ENCODE data around the gene ZBTB21. TPM values are rescaled to one million over a fixed set of nuclear protein-coding genes. Genes with fewer than 3 reads are reported as not detected.

Gene ZBTB21
- total RNA-seq, 1 donor from 2014 or later: 38.1 TPM

DNA sequence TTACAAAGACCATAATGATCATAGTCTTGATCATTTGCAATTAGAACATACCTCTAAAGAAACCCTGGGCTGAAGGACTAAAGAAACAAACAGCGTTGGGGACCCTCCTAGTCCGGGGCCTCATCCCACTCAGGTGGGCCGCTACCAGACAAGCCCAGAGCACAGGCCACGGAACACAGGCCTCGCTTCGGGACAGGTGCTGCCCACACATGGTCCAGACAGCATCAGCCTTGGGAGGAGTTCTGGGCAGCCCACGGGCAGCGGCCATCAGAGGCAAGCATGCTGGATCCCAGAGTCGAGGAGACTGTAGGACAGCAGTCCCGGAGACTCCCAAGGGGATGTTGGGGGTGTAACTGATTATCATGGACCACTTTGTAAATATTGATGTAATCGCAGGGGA lies 61.3 kb downstream of the ZBTB21 start:
- H3K36me3 Mint-ChIP-seq (ENCODE audit: low read depth): no peaks in the 10 kb centered on the region
- peaks cover 7% of the 10 kb centered on the region for H3K4me1 Mint-ChIP-seq

DNA sequence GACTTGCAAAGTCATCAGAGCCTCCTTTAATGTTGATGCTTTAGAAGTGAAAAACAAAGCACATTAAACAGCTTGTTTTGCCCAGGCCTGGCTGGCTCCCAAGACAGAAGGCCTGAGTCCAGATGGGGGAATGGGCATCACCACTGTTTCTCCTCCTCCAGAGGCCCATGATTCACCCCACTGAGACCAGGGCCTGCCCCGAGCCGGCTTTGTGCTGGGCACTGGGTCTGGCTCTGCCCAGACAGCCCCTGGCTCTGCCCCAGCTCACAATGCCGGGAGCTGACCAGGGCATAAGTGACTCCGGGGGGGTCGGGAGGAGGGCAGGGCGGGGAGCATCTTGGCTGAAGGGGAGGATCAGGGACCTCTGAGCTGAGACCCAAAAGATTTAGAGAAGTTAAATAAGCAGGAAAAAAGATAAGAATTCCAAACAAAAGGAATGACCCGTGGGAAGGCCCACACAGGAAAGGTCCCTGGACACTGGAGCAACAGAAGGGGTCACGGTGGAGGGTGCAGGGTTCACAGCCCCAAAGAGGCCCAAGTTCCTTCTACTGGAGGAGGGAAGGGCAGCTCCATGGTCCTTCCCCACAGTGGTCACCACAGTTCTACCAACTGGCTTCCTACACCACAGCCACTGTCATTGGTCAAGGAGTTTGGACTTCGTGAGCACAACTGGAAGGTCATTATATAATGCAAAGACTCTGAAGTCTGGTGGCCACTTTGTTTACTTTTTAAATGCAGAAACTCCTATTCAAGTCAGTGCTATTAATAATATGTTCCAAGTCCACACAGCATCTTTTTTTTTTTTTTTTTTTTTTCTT lies 61.9 kb downstream of the ZBTB21 start:
- no peaks in the 10 kb centered on the region for H3K9me3 Mint-ChIP-seq
- intact Hi-C loops (cut with micrococcal nuclease): no loop called here
- no peak for DNase-seq
- H3K36me3 Mint-ChIP-seq (ENCODE audit: low read depth): no peaks in the 10 kb centered on the region
- H3K4me1 Mint-ChIP-seq: peaks cover 7% of the 10 kb centered on the region
- H3K27me3 Mint-ChIP-seq: peaks cover 15% of the 10 kb centered on the region
- H3K4me3 Mint-ChIP-seq: no peak overlapping the region
- H3K27ac Mint-ChIP-seq: no peak overlapping the region

More for the DNA sequence above, 61.3 kb downstream of the ZBTB21 start:
- H3K27me3 Mint-ChIP-seq: peaks cover 15% of the 10 kb centered on the region
- no peak for DNase-seq
- no peaks in the 10 kb centered on the region for H3K9me3 Mint-ChIP-seq
- H3K4me3 Mint-ChIP-seq: no peak overlapping the region
- intact Hi-C loops (cut with micrococcal nuclease): no loop called here
- no peak overlapping the region for H3K27ac Mint-ChIP-seq

DNA sequence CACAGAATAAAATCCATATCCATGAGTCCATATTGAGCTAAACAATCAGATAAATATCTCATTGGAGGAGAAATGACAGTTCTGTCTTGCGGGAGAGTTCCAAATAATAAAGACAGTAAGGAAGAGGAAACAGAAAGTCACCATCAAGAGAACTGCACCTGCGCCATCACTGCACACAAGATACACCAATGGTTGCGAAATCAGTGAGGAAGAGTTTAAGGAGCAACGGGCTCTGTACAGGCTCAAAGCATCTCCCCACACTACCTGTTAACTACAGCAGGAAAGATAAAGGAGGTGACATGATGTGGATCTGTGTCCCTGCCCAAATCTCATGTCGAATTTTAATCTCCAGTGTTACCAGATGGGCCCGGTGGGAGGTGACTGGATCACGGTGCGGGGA lies 64.2 kb downstream of the ZBTB21 start:
- Mint-ChIP-seq H3K27me3 (no peaks in the 10 kb centered on the region), H3K4me1 (no peaks in the 10 kb centered on the region)

DNA sequence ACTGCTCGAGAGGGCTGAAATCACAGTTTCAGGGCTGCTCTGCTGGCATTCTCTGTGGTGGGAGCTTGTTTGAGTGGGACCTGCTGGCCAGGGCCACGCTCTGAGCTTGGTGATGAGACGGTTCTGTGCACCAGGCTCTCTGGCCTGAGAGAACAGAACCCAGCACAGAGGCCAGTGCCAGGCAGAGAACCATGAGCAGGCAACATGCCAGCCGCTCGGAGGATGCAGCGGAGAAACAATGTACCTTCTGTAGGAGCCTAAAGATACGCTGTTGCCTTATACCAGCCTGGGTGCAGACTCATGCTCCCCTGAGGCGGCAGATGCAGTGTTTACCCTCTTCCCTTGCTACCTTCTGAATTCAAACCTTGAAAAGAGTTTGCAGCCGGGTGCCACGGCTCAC lies 66.3 kb downstream of the ZBTB21 start:
- no peak overlapping the region for H3K4me3 Mint-ChIP-seq
- no peak for DNase-seq
- H3K27ac Mint-ChIP-seq: no peak overlapping the region
- no peaks in the 10 kb centered on the region for H3K9me3 Mint-ChIP-seq
- no peaks in the 10 kb centered on the region for H3K27me3 Mint-ChIP-seq
- H3K36me3 Mint-ChIP-seq (ENCODE audit: low read depth): no peaks in the 10 kb centered on the region
- no peaks in the 10 kb centered on the region for H3K4me1 Mint-ChIP-seq
- intact Hi-C loops (cut with micrococcal nuclease): no loop called here

More for the DNA sequence above, 64.2 kb downstream of the ZBTB21 start:
- DNase-seq: no peak
- no peak overlapping the region for H3K27ac Mint-ChIP-seq
- H3K4me3 Mint-ChIP-seq: no peak overlapping the region
- H3K9me3 Mint-ChIP-seq: no peaks in the 10 kb centered on the region
- intact Hi-C loops (cut with micrococcal nuclease): no loop called here
- H3K36me3 Mint-ChIP-seq (ENCODE audit: low read depth): no peaks in the 10 kb centered on the region

DNA sequence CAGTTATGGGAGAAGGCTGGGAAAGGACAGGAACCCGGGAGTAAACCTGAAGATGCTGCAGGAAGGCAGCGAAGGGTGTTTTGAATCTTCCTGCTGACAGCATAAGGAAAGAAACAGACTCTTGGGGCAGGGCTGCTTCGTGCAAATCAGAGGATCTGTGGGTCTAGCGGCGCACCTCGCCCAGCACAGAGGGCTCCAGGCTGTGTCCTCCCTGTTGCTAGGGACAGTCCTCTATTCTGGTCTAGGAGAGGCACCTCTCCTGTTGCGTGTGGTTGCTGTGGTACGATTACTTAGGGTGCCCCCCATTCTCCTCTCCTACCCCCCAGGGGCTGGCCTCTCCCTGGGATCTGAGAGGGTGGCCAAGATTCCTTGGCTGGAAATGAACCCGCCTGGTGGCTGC lies 67.7 kb downstream of the ZBTB21 start:
- intact Hi-C loops (cut with micrococcal nuclease): no loop called here
- Mint-ChIP-seq H3K27ac (no peak overlapping the region), H3K9me3 (no peaks in the 10 kb centered on the region), H3K4me3 (no peak overlapping the region), H3K36me3 (ENCODE audit: low read depth) (no peaks in the 10 kb centered on the region), H3K27me3 (peaks cover 3% of the 10 kb centered on the region), H3K4me1 (no peaks in the 10 kb centered on the region)
- no peak for DNase-seq

DNA sequence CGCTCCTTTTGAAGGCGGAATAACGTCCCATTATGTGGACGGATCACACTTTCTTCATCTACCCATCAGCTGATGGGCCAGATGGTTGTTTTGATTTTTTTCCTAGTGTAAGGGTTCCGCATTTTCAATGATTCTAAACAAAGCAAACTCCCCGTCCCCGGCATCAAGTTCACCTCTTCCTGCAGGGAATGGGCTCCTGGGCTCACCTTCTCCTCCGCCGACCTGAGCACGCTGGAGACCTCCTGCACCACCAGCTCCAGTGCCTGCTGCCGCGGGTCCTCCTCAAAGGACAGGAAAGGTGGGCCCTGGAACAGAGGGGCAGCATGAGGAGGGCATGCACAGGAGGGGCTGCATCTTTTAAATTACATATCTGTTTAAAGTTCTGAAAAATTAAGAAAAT lies 68.2 kb downstream of the ZBTB21 start:
- Mint-ChIP-seq H3K4me1 (no peaks in the 10 kb centered on the region), H3K4me3 (no peak overlapping the region), H3K9me3 (no peaks in the 10 kb centered on the region), H3K27ac (no peak overlapping the region), H3K27me3 (peaks cover 4% of the 10 kb centered on the region), H3K36me3 (ENCODE audit: low read depth) (no peaks in the 10 kb centered on the region)
- DNase-seq: no peak
- intact Hi-C loops (cut with micrococcal nuclease): no loop called here

DNA sequence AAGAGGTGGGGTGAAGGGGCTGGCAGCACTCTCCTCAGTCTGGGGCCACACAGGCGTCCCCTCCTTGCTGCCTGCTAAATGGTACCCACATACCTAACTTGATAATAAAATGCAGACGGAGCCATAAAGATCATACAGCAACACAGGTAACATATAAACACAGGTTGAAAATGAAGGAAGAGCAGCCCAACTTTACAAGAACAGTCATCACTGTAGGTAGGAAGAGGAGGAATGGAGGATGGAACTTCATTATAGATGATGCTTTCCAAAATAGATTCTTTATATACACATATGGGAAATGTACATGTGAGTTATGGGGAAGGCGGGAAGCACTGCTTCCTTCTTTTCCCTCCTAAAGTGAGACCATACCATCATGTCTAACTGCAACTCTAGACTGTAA lies 69.7 kb downstream of the ZBTB21 start:
- Mint-ChIP-seq H3K36me3 (ENCODE audit: low read depth) (no peaks in the 10 kb centered on the region), H3K27ac (no peak overlapping the region), H3K4me1 (no peaks in the 10 kb centered on the region), H3K27me3 (peaks cover 4% of the 10 kb centered on the region), H3K9me3 (no peaks in the 10 kb centered on the region), H3K4me3 (no peak overlapping the region)
- intact Hi-C loops (cut with micrococcal nuclease): no loop called here
- no peak for DNase-seq

DNA sequence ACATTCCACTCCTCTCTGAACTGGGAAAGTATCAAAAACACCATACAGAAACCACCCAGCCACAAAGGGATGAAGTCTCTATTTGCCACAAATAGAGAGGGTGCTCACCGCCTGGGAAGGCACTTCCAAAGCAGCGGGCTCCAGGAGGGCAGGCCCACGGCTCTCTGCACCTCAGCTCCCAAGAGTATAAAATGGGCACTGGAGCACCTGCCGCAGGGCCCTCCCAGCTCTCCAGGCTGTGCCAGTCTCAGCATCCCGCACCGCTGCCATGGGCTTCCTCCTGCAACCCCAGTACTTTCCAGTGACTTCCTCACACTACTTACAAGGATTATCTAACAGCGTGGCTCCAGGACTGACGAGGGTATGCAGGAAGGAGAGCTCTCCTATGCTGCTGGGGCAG lies 70.8 kb downstream of the ZBTB21 start:
- no peak for DNase-seq
- no peak overlapping the region for H3K4me3 Mint-ChIP-seq
- no peaks in the 10 kb centered on the region for H3K4me1 Mint-ChIP-seq
- H3K9me3 Mint-ChIP-seq: no peaks in the 10 kb centered on the region
- intact Hi-C loops (cut with micrococcal nuclease): no loop called here
- H3K27ac Mint-ChIP-seq: no peak overlapping the region
- H3K27me3 Mint-ChIP-seq: peaks cover 4% of the 10 kb centered on the region
- no peaks in the 10 kb centered on the region for H3K36me3 Mint-ChIP-seq (ENCODE audit: low read depth)

Other genes with a start within 250 kb of the ZBTB21 start
- gene RIPK4, start 243.3 kb downstream of the ZBTB21 start, total RNA-seq: not detected in 2 replicates
- gene PRDM15, start 131.0 kb downstream of the ZBTB21 start, total RNA-seq: 18.6 and 19.1 TPM in 2 replicates
- 9.3 and 10.6 TPM in 2 replicates for gene C2CD2, start 56.3 kb downstream of the ZBTB21 start, total RNA-seq
- gene UMODL1, start 61.0 kb upstream of the ZBTB21 start, total RNA-seq: not detected in 2 replicates
- 10.3 and 11.4 TPM in 2 replicates for gene ABCG1, start 208.8 kb upstream of the ZBTB21 start, total RNA-seq

Measured in activated CD4-positive, alpha-beta T cell treated with anti-CD3 and anti-CD28 coated beads, Interleukin-2, amount 10 ng/mL, durations not matched to agents 24 days and 14 days (primary cell).